Esophagus mucosa (tissue), 1 donor: ENCODE measurements around the gene KDM4C. TPM values are rescaled to one million over a fixed set of nuclear protein-coding genes. Genes with fewer than 3 reads are reported as not detected.

Experiments
- total RNA-seq: library from RNA; stranded (reverse); gene quantifications from one replicate; pipeline ENCODE4 v1.2.4, GENCODE V29; 2023
- donor health status: DM: yes; HTN: yes; CAD: no.

KDM4C gene
- total RNA-seq, 1 donor from 2014 or later, result 19.2 TPM

Other genes with a start within 250 kb of the KDM4C start
- 28.3 TPM for gene GLDC, start 112.2 kb upstream of the KDM4C start, total RNA-seq